HG02678 (cell line): Measurements from ENCODE around the gene RAP1A.
"Not testable (repeated sequence)": the region's sequence is repeated elsewhere in the genome, so short reads cannot be mapped to it uniquely, and the experiment has no call there.

Experiments used
- ATAC-seq: cut with Tn5 transposase; IDR thresholded peaks from one replicate; pipeline ENCODE4 v1.9.1; 2021; ENCODE audit warnings: mild to moderate bottlenecking, moderate library complexity; ENCODE audit not compliant: unreplicated experiment

Gene RAP1A

GRCh38 chr1:111734856-111735255, 115.3 kb downstream of the RAP1A start:
- ATAC-seq, result no peak

DNA sequence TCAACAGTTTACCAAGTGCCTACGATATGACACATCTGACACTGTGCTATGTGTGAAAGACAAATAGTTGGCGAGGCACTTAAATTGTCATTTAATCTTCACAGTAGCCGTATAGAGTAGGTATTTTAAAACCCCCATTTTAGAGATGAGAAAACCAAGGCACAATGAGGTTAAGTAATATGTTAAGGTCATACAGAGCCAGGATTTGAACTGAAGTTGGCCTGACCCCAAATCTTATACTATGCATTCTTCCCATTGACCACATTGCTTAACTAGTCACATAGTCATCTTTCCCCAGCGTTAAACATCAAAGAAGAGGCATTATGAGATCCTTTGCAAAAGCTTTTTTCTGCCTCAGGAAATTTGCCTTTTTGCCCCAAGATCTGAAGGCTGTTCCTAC, 115.7 kb downstream of the RAP1A start:
- no peak for ATAC-seq

DNA sequence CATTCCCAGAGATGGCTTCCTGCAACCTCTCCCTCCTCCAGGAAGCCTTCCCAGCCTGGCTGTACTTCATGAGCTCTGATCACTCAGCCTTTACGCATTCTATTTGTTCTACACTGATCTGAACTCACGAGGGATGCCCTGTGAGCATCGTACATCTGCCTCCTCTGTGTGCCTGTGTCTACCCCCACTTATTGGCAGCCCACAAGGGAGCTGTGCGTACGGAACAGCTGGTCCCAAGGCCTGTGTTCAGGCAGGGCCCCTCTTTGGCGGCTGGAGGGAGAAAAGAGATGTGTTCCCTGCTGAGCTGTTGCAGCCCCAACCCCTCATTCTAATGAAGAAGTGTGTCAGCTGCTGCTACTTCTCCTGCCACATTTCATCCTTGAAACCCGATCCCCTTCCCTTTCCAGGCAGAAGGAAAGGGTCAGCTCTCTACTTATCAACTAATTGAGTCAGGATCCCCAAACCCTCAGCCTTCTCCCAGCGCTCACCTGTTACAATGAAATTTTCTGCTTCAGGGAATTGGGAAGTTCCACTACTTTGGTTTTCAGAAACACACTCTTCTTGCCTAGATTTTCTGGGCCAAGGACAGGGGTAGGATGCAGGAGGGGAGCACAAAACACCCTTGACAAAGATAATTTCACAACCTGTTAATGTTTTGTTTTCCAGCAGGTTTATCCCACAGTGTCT, 116.4 kb downstream of the RAP1A start:
- no peak for ATAC-seq

GRCh38 chr1:111736548-111737215, 117.1 kb downstream of the RAP1A start:
- no peak for ATAC-seq

DNA sequence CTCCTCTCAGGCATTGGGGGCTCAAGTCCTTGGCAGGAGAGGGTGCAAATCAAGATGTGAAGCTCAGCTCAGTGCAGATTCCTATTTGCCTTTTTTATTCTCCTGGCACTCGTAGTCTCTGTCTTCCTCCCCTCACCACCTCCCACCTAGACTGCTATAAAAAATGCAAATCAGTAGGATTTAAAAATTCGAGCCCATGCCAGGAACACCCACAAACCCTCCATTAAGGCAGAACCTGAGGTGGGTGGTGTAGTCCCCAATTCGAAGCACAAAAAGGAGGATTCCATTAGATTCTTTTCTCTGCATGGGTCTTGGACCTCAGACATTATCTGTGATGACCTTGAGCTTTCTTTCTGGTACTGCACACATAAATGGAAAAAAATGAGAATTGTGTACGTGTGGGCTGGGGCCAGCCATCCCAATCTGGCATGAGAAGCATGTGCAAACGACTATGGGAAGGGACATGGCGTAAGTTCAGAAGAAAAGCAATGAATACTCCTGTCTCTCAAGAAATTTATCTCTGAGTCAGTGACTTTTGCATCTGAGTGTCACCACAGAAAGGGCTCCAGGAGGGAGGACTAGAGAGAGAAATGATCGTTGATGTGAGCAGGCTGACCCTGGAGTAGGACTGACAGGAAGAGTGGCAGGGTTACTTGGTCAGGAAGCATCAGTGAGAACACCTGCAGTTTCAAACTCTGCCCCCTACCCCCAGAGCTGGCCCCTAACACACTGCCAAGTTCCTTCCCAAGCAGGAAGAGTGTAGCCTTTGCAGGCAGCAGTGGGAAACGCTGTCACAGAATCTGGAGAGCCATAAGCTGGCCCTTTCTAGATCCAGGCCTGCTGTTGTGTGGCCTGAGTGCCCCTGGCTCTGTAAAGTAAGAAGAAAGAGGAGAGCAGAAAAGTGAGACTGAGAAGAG, 117.9 kb downstream of the RAP1A start:
- no peak for ATAC-seq

GRCh38 chr1:111738133-111738435, 118.5 kb downstream of the RAP1A start:
- no peak for ATAC-seq

- peak; percentile 47 for ATAC-seq
Measured at GRCh38 chr1:111738436-111739193, 119.0 kb downstream of the RAP1A start.

- ATAC-seq, result peak; percentile 86
Measured at GRCh38 chr1:111739194-111739924, 119.8 kb downstream of the RAP1A start, which contains the start of gene INKA2. Gene INKA2, minus strand, starts transcription at chr1:111739395. Its CDS starts 153 bp downstream, at chr1:111739242.

DNA sequence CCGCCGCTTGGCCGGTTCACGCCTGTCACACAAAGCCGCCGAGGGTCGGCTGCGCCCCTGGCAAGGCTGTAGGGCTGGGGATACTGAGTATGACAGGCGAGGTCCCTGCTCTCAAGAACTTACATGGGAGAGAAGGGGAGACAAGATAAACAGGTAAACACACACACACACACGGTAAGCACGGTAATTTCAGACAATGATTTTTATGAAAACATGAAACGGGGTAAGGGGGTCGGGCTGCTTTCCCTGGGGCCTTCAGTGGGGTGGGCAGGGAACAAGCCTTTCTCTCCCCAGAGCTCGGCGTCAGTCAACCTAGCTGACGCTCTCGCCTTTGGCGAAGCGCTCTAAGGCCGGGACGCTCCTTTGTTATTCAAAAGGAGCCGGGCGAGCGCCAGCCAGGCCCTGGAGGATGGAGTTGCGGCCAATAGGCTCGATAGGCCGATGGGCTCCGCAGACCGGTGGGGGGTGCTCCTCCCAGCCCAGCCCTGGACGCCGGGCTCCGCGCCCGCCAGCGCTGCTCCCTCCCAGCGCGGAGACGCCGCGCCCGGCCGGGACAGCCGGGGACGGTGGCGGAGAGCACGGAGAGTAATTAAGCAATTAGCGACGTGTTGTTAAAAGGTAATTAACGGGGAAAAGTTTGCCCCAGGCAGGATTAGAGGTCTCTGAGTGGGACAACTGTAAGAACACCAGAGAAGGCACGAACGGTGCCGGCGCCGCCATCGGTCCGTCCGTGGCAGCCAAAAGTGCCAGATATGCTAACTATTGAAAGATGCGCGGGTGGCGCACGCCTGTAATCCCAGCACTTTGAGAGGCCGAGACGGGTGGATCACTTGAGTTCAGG, 120.6 kb downstream of the RAP1A start:
- ATAC-seq, result no peak

DNA sequence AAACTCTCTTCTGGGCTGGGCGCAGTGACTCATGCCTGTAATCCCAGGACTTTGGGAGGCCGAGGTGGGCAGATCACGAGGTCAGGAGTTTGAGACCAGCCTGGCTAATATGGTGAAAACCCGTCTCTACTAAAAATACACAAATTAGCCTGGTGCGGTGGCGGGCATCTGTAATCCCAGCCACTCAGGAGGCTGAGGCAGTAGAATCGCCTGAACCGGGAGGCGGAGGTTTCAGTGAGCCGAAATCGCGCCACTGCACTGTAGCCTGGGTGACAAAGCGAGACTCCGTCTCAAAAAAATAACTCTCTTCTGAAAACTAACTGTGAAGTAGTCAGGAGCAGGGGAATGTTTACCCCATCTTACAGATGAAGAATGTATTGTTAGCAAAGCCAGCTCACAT, 122.7 kb downstream of the RAP1A start:
- ATAC-seq, result not testable (repeated sequence)

DNA sequence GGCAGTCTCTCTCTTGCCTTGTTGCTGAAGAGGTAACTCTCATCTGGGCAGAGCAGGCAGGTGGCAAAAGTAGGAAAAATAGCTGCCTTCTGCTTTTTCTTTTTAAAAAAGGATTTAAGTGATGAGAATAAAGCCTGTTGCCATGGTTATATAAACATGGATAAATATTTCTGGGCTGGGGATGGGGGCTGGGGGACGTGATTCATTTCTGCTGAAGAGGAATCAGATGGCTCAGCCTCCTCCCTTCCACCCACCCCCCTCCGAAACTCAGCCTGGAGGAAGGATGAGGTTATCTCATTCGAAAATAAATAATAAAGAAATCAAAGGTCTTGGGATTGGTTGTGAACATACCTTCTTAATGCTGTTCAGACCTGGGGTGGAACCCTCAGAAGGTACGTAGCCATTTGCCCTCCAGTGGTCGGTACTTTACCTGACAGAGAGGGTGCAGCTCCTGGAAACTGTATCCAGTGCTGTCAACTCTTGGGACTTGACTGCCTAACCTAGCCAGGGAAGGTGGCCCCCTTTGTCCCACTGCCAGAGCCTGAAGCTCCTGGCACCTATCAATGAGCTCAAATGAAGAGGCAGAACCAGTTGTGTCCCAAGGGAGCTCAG, 123.5 kb downstream of the RAP1A start:
- no peak for ATAC-seq

GRCh38 chr1:111743679-111744101, 124.1 kb downstream of the RAP1A start:
- ATAC-seq, result no peak

GRCh38 chr1:111745675-111746613, 126.4 kb downstream of the RAP1A start:
- ATAC-seq, result no peak

GRCh38 chr1:111746614-111746999, 127.0 kb downstream of the RAP1A start:
- ATAC-seq, result no peak

DNA sequence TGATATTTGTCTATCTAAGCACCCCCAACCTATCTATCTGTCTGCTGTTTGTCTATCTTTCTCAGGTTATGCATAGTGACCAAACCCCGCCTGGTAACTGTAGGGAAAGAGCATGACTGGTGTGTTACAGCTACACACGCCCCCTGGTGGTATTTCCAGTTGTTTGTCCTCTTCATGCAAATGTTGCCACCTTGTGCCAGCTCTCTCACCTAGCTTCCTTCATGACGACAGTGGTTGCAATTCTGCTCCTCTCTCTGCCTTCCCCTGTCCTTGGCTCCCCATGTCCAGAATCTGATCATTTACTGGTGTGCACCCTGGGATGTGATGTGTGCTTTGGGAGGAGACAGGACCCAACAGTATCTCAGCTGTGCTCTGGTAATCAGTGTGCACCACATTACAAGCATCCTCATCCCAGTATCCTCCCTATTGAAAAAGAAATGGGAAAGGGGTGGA, 127.7 kb downstream of the RAP1A start:
- no peak for ATAC-seq

DNA sequence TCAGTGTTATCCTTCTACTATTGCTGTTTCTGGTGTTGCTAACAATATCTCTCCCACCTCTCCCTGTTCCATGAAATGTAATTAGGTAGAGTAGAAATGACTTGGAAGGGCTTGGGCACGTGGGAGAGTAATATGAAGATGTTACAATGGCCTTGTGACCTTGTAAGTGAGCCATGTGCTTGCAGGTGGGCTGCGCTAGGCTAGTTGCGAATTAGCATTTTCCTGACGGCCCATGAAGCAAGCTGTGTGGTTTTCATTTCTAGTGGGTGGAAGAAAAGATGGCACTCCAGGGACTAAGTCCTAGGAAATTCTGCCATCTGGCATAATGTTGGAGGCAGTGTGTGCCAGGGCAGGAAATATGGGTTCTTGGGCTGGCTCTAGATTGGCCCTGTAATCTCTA, 128.4 kb downstream of the RAP1A start:
- ATAC-seq, result no peak

- no peak for ATAC-seq
Measured at GRCh38 chr1:111749628-111750027, 130.0 kb downstream of the RAP1A start.

DNA sequence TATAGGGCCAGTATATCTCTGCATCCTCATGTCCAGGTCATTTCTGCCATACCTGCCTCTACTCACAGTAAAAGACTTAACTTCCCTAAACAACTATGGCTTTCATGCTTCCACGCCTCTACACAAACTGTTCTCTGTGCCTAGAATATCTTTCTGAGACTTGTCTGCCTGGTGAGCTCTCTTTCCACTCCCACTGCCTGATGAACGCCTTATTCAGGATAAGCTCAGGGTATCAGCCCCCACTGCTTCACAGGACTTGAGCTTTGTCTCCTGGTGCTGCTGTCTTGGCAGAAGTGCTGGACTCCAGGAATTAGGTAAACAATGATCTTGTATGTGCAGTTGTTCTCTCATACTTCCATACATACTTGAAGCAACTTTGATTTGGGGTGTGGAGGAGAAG, 131.3 kb downstream of the RAP1A start:
- no peak for ATAC-seq
